GM19463 (cell line): ENCODE measurements around the gene ZNF644.

Experiments
- ATAC-seq: cut with Tn5 transposase; IDR thresholded peaks from one replicate; pipeline ENCODE4 v1.9.1; 2021; ENCODE audit warnings: mild to moderate bottlenecking, moderate library complexity; ENCODE audit not compliant: unreplicated experiment

Gene ZNF644

GRCh38 chr1:91022518-91022929 lies 689 bp upstream of the ZNF644 start:
- no peak for ATAC-seq

DNA sequence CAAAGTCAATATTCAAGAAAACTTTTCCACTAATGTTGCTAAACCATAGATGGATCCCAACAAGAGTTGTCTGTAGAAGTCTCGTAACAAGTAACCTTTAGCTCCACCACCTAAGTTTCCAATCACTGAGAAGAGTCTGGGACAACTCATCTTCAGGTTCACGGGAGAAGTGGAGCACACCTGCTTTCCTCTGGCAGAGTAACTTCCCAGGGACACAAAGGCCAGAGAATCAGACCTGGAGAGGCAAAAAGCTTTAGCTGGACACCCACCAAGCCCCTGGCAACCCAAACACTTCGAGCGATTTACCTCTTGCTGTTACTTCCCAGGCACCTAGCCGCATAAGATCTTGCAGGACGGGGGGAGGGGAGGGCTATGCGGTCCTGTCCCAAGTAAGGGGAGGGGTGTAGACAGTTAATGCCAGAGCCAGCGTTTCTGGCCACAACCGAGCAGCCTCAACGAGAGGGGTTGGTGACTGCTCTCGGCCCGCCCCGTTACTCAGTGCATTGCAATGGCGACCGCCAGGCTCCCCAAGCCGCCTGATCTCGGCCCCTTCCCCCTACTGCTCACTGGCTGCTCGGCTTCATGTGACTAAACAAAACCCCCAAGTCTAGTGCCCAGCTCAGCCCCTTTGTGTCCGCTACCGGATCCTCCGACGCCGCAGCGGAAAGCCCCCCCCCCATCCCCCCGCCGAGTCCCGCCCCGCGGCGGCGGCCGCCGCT lies 709 bp downstream of the ZNF644 start:
- peak; percentile 32 for ATAC-seq

DNA sequence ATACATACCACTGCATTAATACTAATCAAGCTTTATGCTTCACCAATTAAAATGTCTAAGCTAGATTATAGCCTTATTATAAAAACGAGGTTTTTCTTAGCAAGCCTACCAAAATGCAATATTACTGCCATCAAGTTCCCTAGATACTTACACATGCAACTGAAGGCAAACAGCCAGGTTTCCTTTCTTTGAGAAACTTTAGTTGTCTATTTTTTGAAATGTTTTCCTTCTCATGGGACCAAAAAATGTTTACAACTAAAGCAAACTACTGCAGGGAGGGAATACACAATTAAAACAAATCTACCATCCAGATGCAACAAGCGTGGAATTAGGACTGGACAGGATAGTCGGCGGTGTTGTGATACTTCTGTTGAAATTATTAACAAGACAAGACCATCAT lies 1.3 kb downstream of the ZNF644 start:
- no peak for ATAC-seq

DNA sequence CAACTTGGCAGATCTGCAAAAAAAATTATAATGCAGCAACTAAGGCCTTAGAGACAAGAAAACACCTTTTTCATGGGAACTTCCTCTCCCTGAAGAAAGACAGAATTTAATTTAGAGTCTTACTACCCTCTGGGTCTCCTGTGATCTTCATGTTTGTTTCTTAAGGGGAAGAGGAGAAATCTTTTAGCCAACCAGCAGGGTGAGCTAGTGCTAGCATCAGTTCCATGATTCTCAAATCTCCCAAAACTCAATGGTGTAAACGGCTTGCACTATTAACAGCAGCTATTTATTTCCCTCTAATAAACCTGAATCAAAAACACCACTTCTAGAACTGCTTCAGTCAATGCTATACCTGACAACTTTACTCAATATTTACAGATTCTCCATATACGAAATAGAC lies 3.8 kb downstream of the ZNF644 start:
- ATAC-seq: no peak

GRCh38 chr1:91015794-91016550 lies 5.9 kb downstream of the ZNF644 start:
- ATAC-seq: no peak

DNA sequence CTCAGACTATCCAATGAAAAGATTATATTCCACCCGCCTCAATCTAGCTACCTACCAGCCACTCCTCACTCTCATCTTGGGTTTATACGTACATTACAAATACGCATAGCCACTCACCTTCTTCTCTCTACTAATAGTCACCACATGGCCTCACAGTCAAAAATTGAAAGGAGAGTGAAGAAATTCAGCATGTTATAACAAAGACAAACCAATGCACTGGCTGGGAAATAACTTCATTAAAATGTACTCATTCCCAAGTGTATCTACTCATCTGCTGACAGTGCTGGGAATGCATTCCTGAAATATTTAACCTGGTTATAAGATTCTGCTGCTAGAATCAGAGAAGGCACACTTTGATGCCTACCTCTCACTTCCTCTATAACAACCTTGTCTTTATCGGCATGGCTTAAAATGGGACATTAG lies 6.5 kb downstream of the ZNF644 start:
- ATAC-seq: no peak

- no peak for ATAC-seq
Observed at GRCh38 chr1:91014475-91014874, 7.4 kb downstream of the ZNF644 start.

DNA sequence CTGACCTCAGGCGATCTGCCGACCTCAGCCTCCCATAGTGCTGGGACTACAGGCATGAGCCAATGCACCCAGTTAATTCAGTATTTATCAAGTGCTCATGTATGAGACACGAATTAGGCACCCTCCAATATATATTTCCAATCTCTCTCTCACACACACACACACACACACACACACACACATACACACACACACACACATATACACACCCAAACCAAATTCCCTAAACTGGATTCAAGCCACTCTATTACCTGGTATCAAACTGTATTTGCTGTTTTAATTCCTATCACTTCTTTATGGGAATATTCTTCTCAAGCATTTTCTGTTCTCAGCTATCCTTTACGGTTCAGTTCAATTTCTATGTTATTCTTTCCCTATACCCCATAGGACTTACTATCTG lies 8.5 kb downstream of the ZNF644 start:
- ATAC-seq: no peak

GRCh38 chr1:91012196-91012595 lies 9.6 kb downstream of the ZNF644 start:
- ATAC-seq: no peak

- ATAC-seq: no peak
Observed at GRCh38 chr1:91011726-91012125, 10.1 kb downstream of the ZNF644 start.

DNA sequence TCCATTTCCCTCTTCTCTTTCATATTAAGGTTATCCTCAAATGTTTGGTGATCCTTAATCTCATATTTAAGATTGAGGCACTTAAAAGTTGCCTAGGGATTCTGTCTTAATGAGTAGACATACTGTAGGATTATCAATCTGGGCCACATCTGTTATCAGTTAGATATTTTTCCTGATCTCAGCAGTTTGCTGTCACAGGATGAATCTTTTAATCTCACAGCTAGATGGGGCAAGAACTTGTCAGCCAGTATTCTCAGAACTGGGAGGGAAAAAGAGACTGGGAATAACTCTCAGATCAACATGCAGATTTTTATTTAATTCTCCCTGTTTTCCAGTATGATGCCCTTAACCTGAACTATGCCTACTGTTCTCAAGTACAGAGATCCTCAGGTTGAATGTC lies 14.0 kb downstream of the ZNF644 start:
- ATAC-seq: no peak

DNA sequence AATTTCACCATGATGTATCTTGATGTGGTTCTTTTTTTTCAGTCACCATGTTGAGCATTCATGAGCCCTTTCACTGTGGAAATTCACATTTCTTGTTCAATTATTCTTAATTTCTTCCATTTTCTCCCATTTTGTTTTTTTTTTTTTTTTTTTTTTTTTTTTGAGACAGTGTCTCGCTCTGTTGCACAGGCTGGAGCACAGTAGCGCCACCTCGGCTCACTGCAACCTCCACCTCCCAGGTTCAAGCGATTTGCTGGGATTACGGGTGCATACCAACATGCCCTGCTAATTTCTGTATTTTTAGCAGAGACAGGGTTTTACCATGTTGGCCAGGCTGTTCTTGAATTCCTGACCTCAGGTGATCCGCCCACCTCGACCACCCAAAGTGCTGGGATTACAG lies 14.7 kb downstream of the ZNF644 start:
- no peak for ATAC-seq

DNA sequence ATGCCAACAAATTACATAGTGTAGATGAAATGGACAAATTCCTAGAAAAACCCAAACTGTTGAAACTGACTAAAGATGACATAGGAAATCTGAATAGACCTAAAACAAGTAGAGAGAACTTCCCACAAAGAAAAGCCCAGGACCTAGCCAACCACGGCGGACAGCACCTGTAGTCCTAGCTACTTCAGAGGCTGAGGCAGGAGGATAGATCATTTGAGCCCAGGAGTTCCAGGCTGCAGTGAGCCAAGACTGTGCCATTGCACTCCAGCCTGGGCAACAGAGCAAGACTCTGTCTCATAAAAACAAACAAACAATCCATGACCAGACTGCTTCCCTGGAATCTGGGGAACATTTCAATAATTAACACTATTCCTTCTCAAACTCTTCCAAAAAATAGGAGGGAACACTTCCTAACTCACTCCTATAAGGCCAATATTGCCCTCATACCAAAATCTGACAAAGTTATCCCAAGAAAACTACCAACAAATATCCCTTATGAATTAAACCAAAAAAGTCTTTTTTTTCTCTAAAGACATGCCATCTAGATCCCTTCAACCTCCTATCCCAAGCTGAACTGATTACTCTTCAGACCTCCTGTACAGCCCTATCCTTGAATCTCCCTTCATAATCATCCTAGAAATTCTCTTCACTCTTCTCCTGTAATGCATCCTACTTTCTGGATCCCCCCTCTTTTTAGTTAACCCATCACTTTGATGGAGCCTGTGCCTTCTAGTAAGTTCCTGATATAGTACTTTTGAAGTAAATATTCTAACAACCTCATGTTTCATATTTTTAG lies 15.5 kb downstream of the ZNF644 start:
- no peak for ATAC-seq

DNA sequence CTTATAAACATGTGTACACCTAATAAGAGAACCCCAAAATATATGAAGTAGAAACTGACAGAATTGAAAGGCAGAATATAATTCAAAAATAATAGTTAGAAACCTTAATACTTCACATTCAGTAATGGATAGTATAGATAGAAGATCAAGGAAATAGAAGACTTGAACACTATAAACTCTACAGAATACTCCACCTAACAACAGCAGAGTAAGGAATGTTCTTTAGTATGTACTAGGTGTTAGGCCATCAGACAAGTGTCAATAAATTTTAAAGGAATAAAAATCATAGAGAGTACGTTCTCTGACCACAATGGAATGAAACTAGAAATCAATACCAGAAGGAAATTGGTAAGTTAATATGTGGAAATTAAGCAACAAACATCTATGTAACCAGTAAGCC lies 16.6 kb downstream of the ZNF644 start:
- no peak for ATAC-seq

GRCh38 chr1:91004145-91004544 lies 17.7 kb downstream of the ZNF644 start:
- ATAC-seq: no peak

- no peak for ATAC-seq
Observed at GRCh38 chr1:90996742-90997413, 25.0 kb downstream of the ZNF644 start.

DNA sequence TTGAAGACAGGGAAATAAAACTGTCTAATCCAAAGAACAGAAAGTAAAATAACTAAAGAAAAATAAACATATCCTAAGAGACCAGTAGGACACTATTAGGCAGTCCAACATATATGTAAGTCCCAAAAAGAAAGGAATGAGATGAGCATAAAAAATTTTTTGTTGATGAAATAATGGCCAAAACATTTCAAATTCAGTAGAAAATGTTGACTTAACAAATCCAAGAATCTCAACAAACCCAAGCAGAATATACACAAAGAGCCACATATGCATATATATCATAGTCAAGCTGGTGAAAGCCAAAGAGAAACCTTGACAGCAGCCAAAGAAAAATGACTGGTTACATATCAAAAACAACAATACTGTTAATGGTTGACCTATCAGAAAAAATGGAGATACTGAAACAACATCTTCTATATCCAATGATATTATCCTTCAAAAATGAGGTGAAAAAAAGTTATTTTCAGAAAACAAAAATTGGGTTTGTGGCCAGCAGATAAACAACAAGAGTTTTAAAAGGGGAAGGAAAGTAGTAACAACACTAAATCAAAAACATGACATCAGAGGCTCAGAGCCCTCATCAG lies 26.4 kb downstream of the ZNF644 start:
- ATAC-seq: no peak

- ATAC-seq: no peak
Observed at GRCh38 chr1:90994461-90994860, 27.4 kb downstream of the ZNF644 start.

DNA sequence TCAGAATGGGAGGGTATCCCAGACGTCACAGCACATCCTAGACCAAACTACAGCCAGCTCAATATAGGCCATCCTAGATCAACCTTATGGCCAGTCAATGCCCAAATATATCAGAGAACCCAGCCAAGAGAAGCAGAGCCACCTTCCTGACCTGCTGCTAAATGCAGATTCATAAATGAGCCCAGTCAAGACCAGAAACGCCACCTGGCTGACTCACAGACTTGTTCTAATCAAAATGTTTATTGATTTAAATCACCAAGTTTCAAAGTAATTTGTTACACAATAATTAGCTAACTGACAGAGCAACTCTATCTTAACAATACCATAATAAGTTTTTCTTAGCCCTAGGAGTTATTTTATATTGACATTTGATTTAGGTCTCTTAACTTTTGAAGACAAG lies 28.6 kb downstream of the ZNF644 start:
- ATAC-seq: no peak

DNA sequence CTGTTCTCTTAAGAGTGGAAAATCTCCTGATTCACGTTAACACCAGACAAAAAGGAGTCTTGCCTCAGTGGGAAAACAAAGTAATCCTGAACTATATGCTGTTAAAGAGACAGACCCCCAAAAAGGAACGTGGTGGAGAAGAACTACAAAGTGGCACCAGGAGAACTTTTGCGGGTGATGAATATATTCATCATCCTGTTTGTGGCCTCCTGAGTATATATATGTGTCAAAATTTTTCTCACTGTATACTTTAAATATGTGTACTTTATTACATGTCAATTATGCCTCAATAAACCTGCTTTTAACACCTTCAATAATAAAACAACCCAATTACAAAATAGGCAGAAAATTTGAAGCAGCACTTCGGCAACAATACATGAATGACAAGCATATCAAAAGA lies 31.1 kb downstream of the ZNF644 start:
- ATAC-seq: no peak

DNA sequence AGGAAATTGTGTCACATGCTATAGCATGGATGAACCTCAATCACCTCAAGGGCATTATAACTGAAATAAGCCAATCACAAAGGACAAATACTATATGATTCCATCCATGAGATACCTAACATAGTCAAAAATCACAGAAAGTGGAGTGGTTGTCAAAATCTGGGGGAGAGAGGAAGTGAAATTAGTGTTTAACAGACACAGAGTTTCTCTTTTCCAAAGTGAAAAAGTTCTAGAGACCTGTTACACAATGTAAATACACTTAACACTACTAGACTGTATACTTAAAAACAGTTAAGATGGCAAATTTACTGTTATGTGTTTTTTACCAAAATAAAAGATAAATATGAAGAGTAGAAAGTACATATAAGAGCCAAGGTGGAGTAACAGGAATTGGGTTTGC lies 31.8 kb downstream of the ZNF644 start:
- no peak for ATAC-seq
